PFSK-1 (cell line): ENCODE data around the gene DHRS11.

ENCODE experiments used
- POLR2AphosphoS5 ChIP-seq: IDR thresholded peaks from 2 replicates; pipeline ENCODE4 v1.6.1; 2012; ENCODE audit warnings: low read depth, mild to moderate bottlenecking, control low read depth, low read length, moderate library complexity
- SIN3A ChIP-seq: IDR thresholded peaks from 2 replicates; pipeline ENCODE4 v1.6.1; 2012; ENCODE audit warnings: mild to moderate bottlenecking, low read length, moderate library complexity, borderline replicate concordance; ENCODE audit not compliant: insufficient read depth
- TAF1 ChIP-seq: IDR thresholded peaks from 2 replicates; pipeline ENCODE4 v1.6.1; 2012; ENCODE audit warnings: low read length, control low read depth, borderline replicate concordance; ENCODE audit not compliant: insufficient read depth

The DHRS11 gene

GRCh38 chr17:36650096-36650775, 58.6 kb downstream of the DHRS11 start:
- no peak for TF ChIP-seq TAF1
- TF ChIP-seq POLR2AphosphoS5, result no peak
- no peak for TF ChIP-seq SIN3A
